GM23338 (cell line): ENCODE measurements around the gene STAT6. TPM values are rescaled to one million over a fixed set of nuclear protein-coding genes. Genes with fewer than 3 reads are reported as not detected.

Source experiments
- ATAC-seq: fragments of 200-7000 bp; cut with Tn5 transposase; 3 replicates; pipeline ENCODE4 v1.9.1; 2020
- DNase-seq: peaks from one replicate; pipeline ENCODE4 v3.0.0-alpha.2; 2015; ENCODE audit warnings: low spot score
- H2AFZ ChIP-seq: fragments of 200-600 bp; sonication (generic); 2 replicates; pipeline ENCODE4 v1.8.0; 2016; ENCODE audit warnings: antibody characterized with exemption, mild to moderate bottlenecking, moderate library complexity
- H3F3A ChIP-seq: fragments of 200-600 bp; sonication (generic); replicated peaks from 2 replicates; pipeline ENCODE4 v1.8.0; 2017; ENCODE audit warnings: antibody characterized with exemption, mixed run types, low read depth
- H3K27ac ChIP-seq: fragments of 200-600 bp; sonication (generic); 2 replicates; pipeline ENCODE4 v1.6.1; 2016; ENCODE audit warnings: low read depth
- H3K27me3 ChIP-seq: fragments of 200-600 bp; sonication (generic); 2 replicates; pipeline ENCODE4 v1.8.0; 2016; ENCODE audit warnings: mild to moderate bottlenecking, mixed run types, moderate library complexity; ENCODE audit not compliant: insufficient read depth
- H3K36me3 ChIP-seq: fragments of 200-600 bp; sonication (generic); 2 replicates; pipeline ENCODE4 v1.8.0; 2016; ENCODE audit warnings: mild to moderate bottlenecking; ENCODE audit not compliant: insufficient read depth
- H3K4me1 ChIP-seq: fragments of 200-600 bp; sonication (generic); 2 replicates; pipeline ENCODE4 v1.8.0; 2016; ENCODE audit warnings: mild to moderate bottlenecking, moderate library complexity; ENCODE audit not compliant: insufficient read depth
- H3K4me2 ChIP-seq: fragments of 200-600 bp; sonication (generic); 2 replicates; pipeline ENCODE4 v1.7.1; 2017; ENCODE audit warnings: mixed run types
- H3K4me3 ChIP-seq: fragments of 200-600 bp; sonication (generic); 2 replicates; pipeline ENCODE4 v1.6.1; 2016; ENCODE audit warnings: mixed run types
- H3K79me2 ChIP-seq: fragments of 200-600 bp; sonication (generic); replicated peaks from 2 replicates; pipeline ENCODE4 v1.8.0; 2017; ENCODE audit warnings: mild to moderate bottlenecking; ENCODE audit not compliant: insufficient read depth
- H3K9me2 ChIP-seq: fragments of 200-600 bp; sonication (generic); 2 replicates; pipeline ENCODE4 v1.8.0; 2017; ENCODE audit not compliant: insufficient read depth
- H4K20me1 ChIP-seq: fragments of 200-600 bp; sonication (generic); replicated peaks from 2 replicates; pipeline ENCODE4 v1.8.0; 2017; ENCODE audit warnings: mild to moderate bottlenecking; ENCODE audit not compliant: insufficient read depth
- H3K27ac Mint-ChIP-seq: 2 replicates; pipeline ENCODE4 v1.8.0; 2020; ENCODE audit warnings: inconsistent platforms, mild to moderate bottlenecking, moderate library complexity, mixed read lengths
- H3K27me3 Mint-ChIP-seq: 3 replicates; pipeline ENCODE4 v1.8.0; 2022; ENCODE audit warnings: low read depth, mild to moderate bottlenecking, moderate library complexity, mixed read lengths, inconsistent platforms; ENCODE audit not compliant: insufficient read depth, poor library complexity
- H3K36me3 Mint-ChIP-seq: 3 replicates; pipeline ENCODE4 v1.8.0; 2021; ENCODE audit warnings: low read depth, mild to moderate bottlenecking, inconsistent platforms, moderate library complexity, mixed read lengths
- H3K4me1 Mint-ChIP-seq: 3 replicates; pipeline ENCODE4 v1.8.0; 2020; ENCODE audit warnings: mild to moderate bottlenecking, inconsistent platforms, mixed read lengths
- H3K4me3 Mint-ChIP-seq: 3 replicates; pipeline ENCODE4 v1.8.0; 2021; ENCODE audit warnings: moderate library complexity, mild to moderate bottlenecking, inconsistent platforms, mixed read lengths
- H3K9me3 Mint-ChIP-seq: 3 replicates; pipeline ENCODE4 v1.8.0; 2020; ENCODE audit warnings: moderate library complexity, mild to moderate bottlenecking, inconsistent platforms, mixed read lengths
- CREB1 ChIP-seq: fragments of 250-450 bp; sonication (Bioruptor Pico); IDR thresholded peaks from 2 replicates; pipeline ENCODE4 v1.5.0; 2020; ENCODE audit warnings: low read depth, mild to moderate bottlenecking, moderate library complexity
- CTCF ChIP-seq, 2 experiments: fragments of 200-600 bp in 1 of 2; sonication (generic) in 1 of 2; conservative IDR thresholded peaks; 2 replicates each; pipeline versions ENCODE4 v1.5.1 to v1.6.1; 2016 to 2017; ENCODE audit warnings: antibody characterized with exemption in 2 of 2, low read depth in 2 of 2, mild to moderate bottlenecking in 2 of 2, moderate library complexity in 1 of 2
- EZH2 ChIP-seq: fragments of 200-600 bp; sonication (generic); IDR thresholded peaks from one replicate; pipeline ENCODE4 v1.8.0; 2017; ENCODE audit warnings: antibody characterized with exemption, mild to moderate bottlenecking, low read depth; ENCODE audit not compliant: unreplicated experiment
- EZH2phosphoT487 ChIP-seq: fragments of 200-600 bp; sonication (generic); IDR thresholded peaks from one replicate; pipeline ENCODE4 v1.8.1; 2018; ENCODE audit warnings: antibody characterized with exemption; ENCODE audit not compliant: unreplicated experiment
- JUNB ChIP-seq: IDR thresholded peaks from one replicate; pipeline ENCODE4 v1.6.1; 2016; ENCODE audit warnings: antibody characterized with exemption; ENCODE audit not compliant: unreplicated experiment
- POLR2AphosphoS5 ChIP-seq: IDR thresholded peaks from 2 replicates; pipeline ENCODE4 v1.6.1; 2016; ENCODE audit warnings: antibody characterized with exemption, low read depth
- ZNF114 ChIP-seq: fragments of 250-450 bp; sonication (Bioruptor Pico); IDR thresholded peaks from 2 replicates; pipeline ENCODE4 v1.5.0; 2020; ENCODE audit warnings: mild to moderate bottlenecking, moderate library complexity
- ZNF331 ChIP-seq: fragments of 250-450 bp; sonication (Bioruptor Pico); IDR thresholded peaks from 2 replicates; pipeline ENCODE4 v1.5.0; 2020; ENCODE audit warnings: low read depth, mild to moderate bottlenecking, moderate library complexity
- polyA plus RNA-seq: library from polyadenylated mRNA; unstranded; fragments of >200 nt; fragmentation: Nextera tagmentation; extraction: Ambion mirVana; gene quantifications from 2 replicates; pipeline ENCODE4 v1.2.1, GENCODE V29; 2016
- total RNA-seq: library from RNA; depleted of rRNA; stranded (reverse); fragments of >200 nt; shearing (Covaris generic); gene quantifications from 2 replicates; pipeline ENCODE4 v1.2.3, GENCODE V29; 2014
- TF ChIP-seq, protein P1 (sequence below): IDR thresholded peaks from one replicate; pipeline ENCODE4 v1.6.1; 2018; ENCODE audit warnings: antibody characterized with exemption; ENCODE audit not compliant: unreplicated experiment

STAT6 gene
- total and polyA plus RNA-seq, 2 experiments from 2014 or later: 14.3 to 28.1 TPM

DNA sequence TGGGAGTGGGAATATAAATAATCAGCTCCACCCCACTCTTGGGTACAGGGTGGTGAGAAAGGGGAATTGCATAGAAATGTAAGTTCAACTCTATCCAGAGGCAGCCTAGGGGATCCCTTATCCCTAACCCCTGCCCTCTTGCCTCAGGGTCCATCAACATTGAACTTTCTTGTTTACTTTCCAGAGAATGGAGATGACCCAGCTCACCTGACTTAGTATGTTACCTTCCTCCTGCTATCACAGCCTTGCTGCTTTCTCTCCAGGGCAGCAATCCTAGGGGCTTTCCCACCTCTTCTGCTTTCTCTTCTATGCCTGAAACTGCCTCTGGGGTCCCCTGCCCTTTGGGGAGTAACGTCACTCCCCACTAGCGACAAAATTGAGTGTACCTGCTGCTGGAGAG lies 19.8 kb upstream of the STAT6 start (continued):
- TF ChIP-seq EZH2: no peak
- TF ChIP-seq, protein P1, sequence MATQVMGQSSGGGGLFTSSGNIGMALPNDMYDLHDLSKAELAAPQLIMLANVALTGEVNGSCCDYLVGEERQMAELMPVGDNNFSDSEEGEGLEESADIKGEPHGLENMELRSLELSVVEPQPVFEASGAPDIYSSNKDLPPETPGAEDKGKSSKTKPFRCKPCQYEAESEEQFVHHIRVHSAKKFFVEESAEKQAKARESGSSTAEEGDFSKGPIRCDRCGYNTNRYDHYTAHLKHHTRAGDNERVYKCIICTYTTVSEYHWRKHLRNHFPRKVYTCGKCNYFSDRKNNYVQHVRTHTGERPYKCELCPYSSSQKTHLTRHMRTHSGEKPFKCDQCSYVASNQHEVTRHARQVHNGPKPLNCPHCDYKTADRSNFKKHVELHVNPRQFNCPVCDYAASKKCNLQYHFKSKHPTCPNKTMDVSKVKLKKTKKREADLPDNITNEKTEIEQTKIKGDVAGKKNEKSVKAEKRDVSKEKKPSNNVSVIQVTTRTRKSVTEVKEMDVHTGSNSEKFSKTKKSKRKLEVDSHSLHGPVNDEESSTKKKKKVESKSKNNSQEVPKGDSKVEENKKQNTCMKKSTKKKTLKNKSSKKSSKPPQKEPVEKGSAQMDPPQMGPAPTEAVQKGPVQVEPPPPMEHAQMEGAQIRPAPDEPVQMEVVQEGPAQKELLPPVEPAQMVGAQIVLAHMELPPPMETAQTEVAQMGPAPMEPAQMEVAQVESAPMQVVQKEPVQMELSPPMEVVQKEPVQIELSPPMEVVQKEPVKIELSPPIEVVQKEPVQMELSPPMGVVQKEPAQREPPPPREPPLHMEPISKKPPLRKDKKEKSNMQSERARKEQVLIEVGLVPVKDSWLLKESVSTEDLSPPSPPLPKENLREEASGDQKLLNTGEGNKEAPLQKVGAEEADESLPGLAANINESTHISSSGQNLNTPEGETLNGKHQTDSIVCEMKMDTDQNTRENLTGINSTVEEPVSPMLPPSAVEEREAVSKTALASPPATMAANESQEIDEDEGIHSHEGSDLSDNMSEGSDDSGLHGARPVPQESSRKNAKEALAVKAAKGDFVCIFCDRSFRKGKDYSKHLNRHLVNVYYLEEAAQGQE: no peak

DNA sequence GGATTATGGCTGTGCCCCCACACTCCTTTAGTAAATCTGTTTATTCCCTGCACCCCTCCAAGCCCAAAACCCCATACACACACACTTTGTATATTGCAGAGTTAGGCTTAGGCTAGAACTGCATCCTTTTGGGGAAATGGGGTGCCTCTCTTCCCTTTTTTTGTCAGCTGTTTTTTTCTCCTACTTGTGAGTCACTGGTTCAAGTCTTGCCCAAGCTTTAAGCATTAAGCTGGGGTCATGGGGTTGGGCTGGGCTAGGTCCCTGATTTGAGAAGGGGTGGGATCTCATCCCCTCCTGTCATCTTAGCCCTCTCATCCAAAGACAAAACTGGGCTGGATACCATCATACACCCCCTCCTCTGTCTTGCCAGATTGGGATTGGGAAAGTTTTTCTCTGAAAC lies 18.7 kb upstream of the STAT6 start:
- Mint-ChIP-seq H3K4me3 (peak overlapping the region; percentile 86), H3K9me3 (no peaks in the 10 kb centered on the region), H3K27ac (peak overlapping the region; percentile 84), H3K36me3 (peaks cover 23% of the 10 kb centered on the region), H3K27me3 (peaks cover 40% of the 10 kb centered on the region), H3K4me1 (peaks cover 65% of the 10 kb centered on the region)
- no peaks in the 10 kb centered on the region for H3K27me3 ChIP-seq
- H3K4me3 ChIP-seq: peak overlapping the region; percentile 98
- H3K4me1 ChIP-seq: peaks cover 62% of the 10 kb centered on the region
- ATAC-seq: no peak
- peaks cover 59% of the 10 kb centered on the region for H3K79me2 ChIP-seq
- no peak for TF ChIP-seq EZH2
- TF ChIP-seq EZH2phosphoT487: no peak
- no peak for TF ChIP-seq CREB1 (CRISPR knock-in tag)
- no peak for TF ChIP-seq JUNB
- no peak for TF ChIP-seq ZNF331
- TF ChIP-seq POLR2AphosphoS5: no peak
- no peaks in the 10 kb centered on the region for H3K9me2 ChIP-seq
- H3K36me3 ChIP-seq: peaks cover 3% of the 10 kb centered on the region; the same call in 1 of the 2 replicates
- no peak for DNase-seq
- peaks cover 17% of the 10 kb centered on the region; the same call in 1 of the 2 replicates for H3F3A ChIP-seq
- peak overlapping the region; percentile 93 for H3K4me2 ChIP-seq
- H3K27ac ChIP-seq: peak overlapping the region; percentile 12; the same call in 1 of the 2 replicates
- no peak overlapping the region for H2AFZ ChIP-seq
- H4K20me1 ChIP-seq: peaks cover 27% of the 10 kb centered on the region

DNA sequence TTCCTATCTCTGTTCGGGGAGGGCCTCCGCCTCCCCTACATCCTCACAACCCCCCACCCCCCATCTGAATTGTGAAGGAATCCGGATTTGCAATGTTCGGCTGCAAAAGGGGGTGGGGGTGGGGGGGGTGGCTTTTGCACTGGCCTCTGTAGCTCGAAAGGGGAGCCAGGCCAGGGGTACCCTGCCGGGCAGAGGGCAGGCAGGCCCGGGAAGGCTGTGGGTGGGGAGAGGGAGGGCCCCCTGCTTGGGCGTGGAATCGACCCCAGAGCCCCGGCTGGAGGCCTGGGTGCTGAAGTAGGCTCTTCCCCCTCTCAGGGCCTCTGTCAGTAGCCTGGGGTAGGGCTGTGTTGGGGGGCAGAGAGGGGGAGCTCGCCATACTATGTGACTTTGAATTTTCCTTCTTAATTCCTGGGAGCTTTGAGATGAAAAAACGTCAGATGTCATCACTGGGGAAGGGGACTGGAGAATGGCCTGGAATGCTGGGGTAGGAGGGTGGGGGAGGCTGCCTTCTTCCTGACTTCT lies 18.2 kb upstream of the STAT6 start:
- H3K9me2 ChIP-seq: no peaks in the 10 kb centered on the region
- H3K79me2 ChIP-seq: peaks cover 54% of the 10 kb centered on the region
- TF ChIP-seq, protein P1: no peak
- TF ChIP-seq ZNF114 (CRISPR knock-in tag) (no peak), ZNF331 (no peak), CTCF (conservative IDR thresholded peaks at IDR 0.05; ENCODE audit: low read depth in 2 of 2) (no peak), EZH2 (no peak)

More for the DNA sequence above, 18.2 kb upstream of the STAT6 start:
- peaks cover 26% of the 10 kb centered on the region for H4K20me1 ChIP-seq
- H3K4me3 Mint-ChIP-seq: peak overlapping the region; percentile 86
- H2AFZ ChIP-seq: no peak overlapping the region
- peaks cover 3% of the 10 kb centered on the region; the same call in 1 of the 2 replicates for H3K36me3 ChIP-seq
- H3K9me3 Mint-ChIP-seq: no peaks in the 10 kb centered on the region
- peak; percentile 15 for ATAC-seq
- peaks cover 39% of the 10 kb centered on the region for H3K27me3 Mint-ChIP-seq
- peaks cover 57% of the 10 kb centered on the region for H3K4me1 ChIP-seq
- peaks cover 15% of the 10 kb centered on the region; the same call in 1 of the 2 replicates for H3F3A ChIP-seq
- H3K4me1 Mint-ChIP-seq: peaks cover 66% of the 10 kb centered on the region
- DNase-seq: peak; percentile 64
- peak overlapping the region; percentile 84 for H3K27ac Mint-ChIP-seq
- H3K4me2 ChIP-seq: peak overlapping the region; percentile 93
- peak overlapping the region; percentile 97 for H3K27ac ChIP-seq
- H3K4me3 ChIP-seq: peak overlapping the region; percentile 98
- H3K36me3 Mint-ChIP-seq: peaks cover 23% of the 10 kb centered on the region
- no peaks in the 10 kb centered on the region for H3K27me3 ChIP-seq
